GM19238 (cell line): ENCODE data around the gene TCF25.
"Not testable (repeated sequence)": the region's sequence is repeated elsewhere in the genome, so short reads cannot be mapped to it uniquely, and the experiment has no call there.

Experiments
- DNase-seq: peaks from one replicate; pipeline ENCODE4 v3.0.0; 2011; ENCODE audit warnings: low spot score; ENCODE audit not compliant: insufficient read length

The TCF25 gene, protein sequence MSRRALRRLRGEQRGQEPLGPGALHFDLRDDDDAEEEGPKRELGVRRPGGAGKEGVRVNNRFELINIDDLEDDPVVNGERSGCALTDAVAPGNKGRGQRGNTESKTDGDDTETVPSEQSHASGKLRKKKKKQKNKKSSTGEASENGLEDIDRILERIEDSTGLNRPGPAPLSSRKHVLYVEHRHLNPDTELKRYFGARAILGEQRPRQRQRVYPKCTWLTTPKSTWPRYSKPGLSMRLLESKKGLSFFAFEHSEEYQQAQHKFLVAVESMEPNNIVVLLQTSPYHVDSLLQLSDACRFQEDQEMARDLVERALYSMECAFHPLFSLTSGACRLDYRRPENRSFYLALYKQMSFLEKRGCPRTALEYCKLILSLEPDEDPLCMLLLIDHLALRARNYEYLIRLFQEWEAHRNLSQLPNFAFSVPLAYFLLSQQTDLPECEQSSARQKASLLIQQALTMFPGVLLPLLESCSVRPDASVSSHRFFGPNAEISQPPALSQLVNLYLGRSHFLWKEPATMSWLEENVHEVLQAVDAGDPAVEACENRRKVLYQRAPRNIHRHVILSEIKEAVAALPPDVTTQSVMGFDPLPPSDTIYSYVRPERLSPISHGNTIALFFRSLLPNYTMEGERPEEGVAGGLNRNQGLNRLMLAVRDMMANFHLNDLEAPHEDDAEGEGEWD

DNA sequence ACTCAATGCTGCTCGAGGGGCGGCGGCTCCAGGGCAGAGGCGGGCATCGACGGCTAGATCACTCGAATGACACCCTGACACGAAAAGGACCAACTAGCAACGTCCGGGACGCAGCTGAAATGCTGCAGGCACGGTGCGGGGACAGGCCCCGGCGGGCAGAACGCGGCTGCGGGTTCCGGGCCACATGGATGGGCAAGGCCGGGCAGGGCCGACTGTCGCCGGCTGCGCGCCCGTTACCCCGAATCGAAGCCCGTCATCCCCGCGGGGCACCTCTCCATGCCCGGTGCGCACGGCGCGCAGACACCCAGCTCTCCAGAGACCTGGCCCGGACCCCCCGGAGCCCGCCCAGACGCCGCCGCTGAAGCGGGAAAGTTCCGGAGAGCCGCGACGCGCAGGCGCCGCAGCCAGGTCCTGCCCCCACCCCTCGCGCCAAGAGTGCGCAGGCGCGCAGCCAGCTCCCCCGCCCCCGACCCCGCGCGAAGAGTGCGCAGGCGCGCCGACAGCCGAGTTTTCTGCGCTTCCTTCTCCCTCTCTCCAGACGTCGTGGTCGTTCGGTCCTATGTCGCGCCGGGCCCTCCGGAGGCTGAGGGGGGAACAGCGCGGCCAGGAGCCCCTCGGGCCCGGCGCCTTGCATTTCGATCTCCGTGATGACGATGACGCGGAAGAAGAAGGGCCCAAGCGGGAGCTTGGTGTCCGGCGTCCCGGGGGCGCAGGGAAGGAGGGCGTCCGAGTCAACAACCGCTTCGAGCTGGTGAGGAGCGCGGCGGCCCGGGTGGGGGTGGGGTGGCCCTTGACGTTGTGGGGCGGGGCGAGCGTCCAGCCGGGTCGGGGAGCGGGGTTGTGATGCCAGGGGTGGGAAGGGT is at the start of gene TCF25:
Gene TCF25, plus strand, starts transcription at position 484 of the 863 bp plus-strand sequence. Its CDS starts 76 bp downstream, at position 560.
- peak; percentile 75 for DNase-seq

GRCh38 chr16:89823824-89824148 is 49.6 kb upstream of the TCF25 start:
- DNase-seq = not testable (repeated sequence)

GRCh38 chr16:89826531-89827382 is 46.6 kb upstream of the TCF25 start:
- no peak for DNase-seq

DNA sequence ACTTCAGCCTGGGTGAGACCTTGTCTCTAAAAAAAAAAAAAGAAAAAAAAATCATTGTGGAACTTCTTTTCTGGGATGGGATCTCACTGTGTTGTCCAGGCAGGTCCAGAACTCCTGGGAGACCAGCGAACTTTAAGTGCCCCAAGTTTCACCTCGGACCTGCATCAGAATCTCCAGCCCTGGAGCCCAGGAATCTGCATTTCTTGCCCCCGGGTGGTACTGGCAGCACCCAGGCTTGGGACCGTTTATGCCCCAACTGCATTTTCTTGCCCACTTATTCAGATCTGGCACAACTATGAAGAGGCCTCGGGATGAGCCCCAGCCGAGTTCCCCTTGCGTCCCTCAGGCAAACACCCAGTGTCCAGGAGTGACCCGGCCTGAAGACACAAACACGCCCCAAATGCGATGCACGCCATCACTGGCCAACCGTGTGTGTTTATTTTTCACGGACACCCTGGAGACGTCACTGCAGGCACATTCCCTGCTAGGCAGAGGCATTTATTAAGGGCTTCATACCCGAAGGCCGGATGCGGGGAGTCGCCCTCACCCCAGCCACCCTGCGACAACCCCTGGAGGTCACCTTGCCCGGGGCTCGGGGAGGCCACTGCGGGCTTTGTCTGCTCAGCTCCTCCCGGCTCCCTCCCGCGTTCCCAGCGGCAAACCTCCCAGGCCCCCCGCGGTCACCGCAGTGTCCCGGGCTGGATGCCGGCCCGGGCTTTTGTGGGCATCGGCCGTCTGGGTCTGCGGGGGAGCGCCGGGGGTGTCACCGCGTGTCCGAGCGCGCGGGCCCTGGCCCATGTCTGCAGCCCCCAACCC is 45.8 kb upstream of the TCF25 start:
- no peak for DNase-seq

GRCh38 chr16:89828199-89828869 is 45.1 kb upstream of the TCF25 start, which contains the start of gene SPIRE2:
SPIRE2 (plus strand) TSS chr16:89828475; CDS start chr16:89828551, 76 bp downstream.
- DNase-seq = peak; percentile 62

DNA sequence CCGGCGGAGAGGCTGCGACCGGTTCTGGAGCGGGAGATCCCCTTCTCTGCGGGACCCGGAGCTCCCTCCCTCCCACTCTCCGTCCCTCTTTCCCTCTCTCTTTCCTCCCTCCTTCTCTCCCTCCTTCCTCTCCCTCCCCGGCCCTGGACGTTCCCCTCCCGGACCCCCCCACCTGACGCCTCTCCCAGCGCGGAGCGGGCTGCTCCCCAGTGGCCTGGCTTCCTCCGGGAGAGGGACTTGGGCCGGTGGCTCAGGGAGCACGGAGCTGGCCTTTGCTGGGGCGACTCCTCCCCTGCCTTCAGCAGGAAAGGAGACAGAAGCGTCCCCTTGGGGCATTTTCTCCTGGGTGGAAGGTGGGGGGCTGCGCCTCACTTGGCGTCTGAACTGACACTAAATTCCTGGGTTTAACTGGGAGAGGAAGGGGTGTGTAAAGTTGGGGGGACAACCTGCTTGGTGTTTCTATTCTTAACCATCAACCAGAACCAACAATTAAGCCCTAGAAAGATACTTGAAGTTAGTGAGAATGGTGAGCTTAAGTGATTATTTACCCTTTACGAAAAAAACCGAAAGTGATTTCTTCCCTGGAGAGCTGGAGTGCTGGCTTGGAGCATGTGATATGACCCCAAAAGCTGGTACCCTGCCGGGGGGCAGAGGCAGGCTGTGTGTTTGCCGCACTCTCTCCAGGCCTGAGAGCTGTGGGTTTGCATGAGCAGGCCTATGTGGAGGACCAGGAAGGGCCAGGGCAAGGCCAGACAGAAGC is 44.3 kb upstream of the TCF25 start:
- DNase-seq = no peak

- DNase-seq = no peak
Measured at GRCh38 chr16:89829630-89830437, 43.6 kb upstream of the TCF25 start.

DNA sequence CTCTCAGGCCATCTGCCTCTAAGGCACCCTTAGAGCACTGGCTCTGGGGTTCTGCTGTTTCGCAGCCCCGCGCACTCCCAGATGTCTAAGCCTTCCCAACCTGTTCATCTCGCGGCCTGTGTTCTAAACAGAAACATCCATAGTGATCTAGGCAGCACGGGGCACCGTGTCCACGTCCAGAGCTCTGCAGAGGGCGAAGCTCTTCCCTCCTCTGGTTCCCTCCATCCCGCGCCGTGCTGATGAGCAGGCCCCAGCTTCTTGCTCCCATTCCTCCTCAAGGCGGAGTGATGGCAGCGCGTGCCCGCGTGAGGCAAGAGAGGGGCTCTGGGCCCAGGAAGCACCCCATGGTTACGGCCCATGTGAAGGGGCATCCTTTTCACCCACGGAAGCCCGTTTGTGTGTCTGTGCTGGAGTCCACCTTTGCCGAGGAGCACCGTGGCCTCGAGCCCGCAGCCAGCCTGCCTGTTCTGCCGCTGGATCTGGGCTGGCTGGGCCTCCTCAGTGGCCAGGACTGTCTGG is 41.5 kb upstream of the TCF25 start:
- DNase-seq = no peak

DNA sequence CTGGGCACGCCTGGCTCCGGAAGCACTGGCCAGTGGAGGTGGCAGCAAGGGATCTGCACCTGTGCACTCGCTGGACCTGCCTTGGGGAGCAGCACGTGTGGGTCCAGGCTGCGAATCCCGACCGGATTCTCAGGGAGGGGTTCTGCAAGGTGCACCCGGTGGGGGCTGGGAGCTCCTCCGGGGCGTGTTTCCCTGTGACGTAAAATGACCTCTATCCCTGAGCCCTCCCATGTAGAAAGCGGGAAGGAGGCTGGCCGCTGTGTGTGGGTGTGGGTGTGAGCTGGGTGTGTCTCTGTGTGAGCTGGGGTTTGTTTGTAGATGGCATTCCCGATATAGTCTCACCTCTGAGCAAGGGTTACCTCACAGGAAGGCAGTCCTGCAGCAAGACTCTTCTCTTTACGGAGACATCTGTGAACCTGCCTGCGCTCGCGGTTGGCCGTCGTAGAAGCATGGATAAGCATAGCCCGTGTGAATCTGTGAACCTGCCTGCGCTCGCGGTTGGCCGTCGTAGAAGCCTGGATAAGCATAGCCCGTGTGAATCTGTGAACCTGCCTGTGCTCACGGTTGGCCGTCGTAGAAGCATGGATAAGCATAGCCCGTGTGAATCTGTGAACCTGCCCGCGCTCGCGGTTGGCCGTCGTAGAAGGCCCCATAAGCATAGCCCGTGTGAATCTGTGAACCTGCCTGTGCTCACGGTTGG is 39.6 kb upstream of the TCF25 start:
- DNase-seq = not testable (repeated sequence)

DNA sequence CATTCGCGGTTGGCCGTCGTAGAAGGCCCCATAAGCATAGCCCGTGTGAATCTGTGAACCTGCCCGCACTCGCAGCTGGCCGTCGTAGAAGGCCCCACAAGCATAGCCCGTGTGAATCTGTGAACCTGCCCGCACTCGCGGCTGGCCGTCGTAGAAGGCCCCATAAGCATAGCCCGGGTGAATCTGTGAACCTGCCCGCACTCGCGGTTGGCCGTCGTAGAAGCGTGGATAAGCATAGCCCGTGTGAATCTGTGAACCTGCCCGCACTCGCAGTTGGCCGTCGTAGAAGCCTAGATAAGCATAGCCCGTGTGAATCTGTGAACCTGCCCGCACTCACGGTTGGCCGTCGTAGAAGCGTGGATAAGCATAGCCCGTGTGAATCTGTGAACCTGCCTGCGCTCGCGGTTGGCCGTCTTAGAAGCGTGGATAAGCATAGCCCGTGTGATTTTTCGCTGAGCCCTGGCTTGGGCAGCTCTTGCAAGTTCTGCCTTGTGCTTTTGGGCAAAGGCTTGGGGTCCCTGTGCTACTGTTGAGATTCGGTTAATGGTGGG is 38.5 kb upstream of the TCF25 start:
- not testable (repeated sequence) for DNase-seq

- DNase-seq = not testable (repeated sequence)
Measured at GRCh38 chr16:89836484-89836883, 36.9 kb upstream of the TCF25 start.

DNA sequence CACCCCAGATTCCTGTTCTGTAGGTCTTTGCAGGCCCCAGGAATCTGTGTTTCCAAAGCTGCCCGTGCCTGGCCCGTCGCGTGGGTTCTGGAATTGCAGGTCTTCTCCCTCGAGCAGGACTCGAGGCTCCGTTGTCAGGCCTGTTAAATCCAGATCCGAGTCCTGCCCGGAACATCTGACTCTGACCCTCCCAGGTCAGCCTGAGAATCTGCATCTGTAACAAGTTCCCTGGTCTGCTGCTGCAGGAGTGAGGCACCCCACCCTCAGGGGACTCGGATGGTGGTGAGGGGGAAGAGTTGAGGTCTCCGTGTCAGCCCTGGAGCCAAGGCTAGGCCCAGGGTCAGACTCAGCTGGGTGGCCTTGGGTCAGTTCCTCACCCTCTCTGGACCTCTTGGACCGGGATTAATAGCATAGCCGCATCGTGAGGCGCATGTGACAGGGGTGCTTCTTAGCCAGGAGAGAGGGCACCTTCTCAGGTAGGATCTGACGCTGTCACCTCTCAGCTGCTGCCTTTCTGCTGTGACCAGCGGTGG is 36.3 kb upstream of the TCF25 start:
- no peak for DNase-seq

GRCh38 chr16:89841275-89841674 is 32.1 kb upstream of the TCF25 start:
- no peak for DNase-seq

DNA sequence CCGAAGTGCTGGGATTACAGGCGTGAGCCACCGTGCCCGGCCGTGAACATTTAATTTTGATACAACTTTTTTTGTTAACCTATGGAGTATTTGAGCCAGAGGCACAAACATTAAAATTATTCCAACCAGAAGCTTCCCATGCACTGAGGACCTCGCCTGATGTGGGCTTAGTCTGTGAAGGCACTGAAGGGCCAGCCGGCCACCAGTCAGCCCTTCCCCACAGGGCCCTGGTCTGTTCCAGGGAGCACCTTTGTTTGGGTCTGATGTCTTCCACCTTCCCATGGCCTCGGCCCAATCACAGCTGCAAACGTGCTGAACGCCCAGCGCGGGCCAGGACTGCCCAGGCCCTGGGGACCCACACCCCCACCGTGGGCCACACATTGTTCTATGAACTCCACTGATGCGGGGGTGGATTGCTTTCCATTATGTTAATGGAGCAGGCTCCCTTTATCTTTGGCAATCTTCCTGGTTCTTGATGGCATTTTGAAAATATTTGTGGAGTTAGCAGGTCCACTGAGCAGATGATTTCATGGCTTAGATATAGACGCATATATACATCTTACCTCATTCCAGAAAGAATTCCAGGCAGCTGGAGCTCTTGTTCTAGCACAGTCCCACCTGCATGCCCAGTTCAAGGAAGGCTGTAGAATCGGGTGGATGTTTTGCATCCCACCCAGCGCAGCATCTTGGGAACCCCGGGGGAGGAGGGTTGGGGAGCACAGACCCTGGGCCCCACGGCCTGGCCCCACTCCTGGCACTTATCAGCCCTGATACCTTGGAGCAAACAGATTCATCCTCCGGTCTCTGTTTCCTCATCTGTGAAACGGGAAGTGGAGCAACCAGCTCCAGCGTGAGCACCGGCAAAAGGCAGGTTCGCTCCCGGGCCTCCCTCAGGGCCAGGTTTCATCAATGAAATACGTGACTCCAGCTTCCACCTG is 30.7 kb upstream of the TCF25 start:
- no peak for DNase-seq
